HepG2 (cell line): ENCODE data around the gene RASAL3. TPM values are rescaled to one million over a fixed set of nuclear protein-coding genes. Genes with fewer than 3 reads are reported as not detected.
A peak's percentile ranks its signal among the peaks of the same experiment; 100 is the strongest.

ENCODE experiments used
- CENPBD1 ChIP-seq: sonication (generic); formaldehyde crosslinking; IDR thresholded peaks from 2 replicates; pipeline ENCODE4 v1.8.0; 2022; ENCODE audit warnings: missing genetic modification reagents, low read depth, mild to moderate bottlenecking, borderline replicate concordance
- HNRNPK ChIP-seq: fragments of 200-400 bp; formaldehyde crosslinking; IDR thresholded peaks from 2 replicates; pipeline ENCODE4 v1.6.1; 2018; ENCODE audit warnings: low read length, low read depth, moderate library complexity, mild to moderate bottlenecking; ENCODE audit not compliant: poor library complexity, severe bottlenecking
- JDP2 ChIP-seq: sonication (generic); formaldehyde crosslinking; IDR thresholded peaks from 2 replicates; pipeline ENCODE4 v1.8.1; 2022; ENCODE audit warnings: missing genetic modification reagents, borderline replicate concordance
- MAZ ChIP-seq, 2 experiments: sonication (generic) in 1 of 2; formaldehyde crosslinking in 1 of 2; IDR thresholded peaks; 2 replicates each; pipeline versions ENCODE4 v1.5.0 to v1.6.1; 2012 to 2020; ENCODE audit warnings: low read depth in 2 of 2, mild to moderate bottlenecking in 2 of 2, borderline replicate concordance in 1 of 2, improper control_type of control experiment in 1 of 2, low read length in 1 of 2, missing genetic modification reagents in 1 of 2, moderate library complexity in 1 of 2
- MTA3 ChIP-seq: sonication (generic); formaldehyde crosslinking; IDR thresholded peaks from 2 replicates; pipeline ENCODE4 v1.4.0; 2020; ENCODE audit warnings: missing genetic modification reagents
- POLR2G ChIP-seq: fragments of 200-400 bp; formaldehyde crosslinking; IDR thresholded peaks from 2 replicates; pipeline ENCODE4 v1.6.1; 2018; ENCODE audit warnings: mild to moderate bottlenecking, low read depth, low read length, moderate library complexity
- RAD51 ChIP-seq: fragments of 450-650 bp; IDR thresholded peaks from 2 replicates; pipeline ENCODE4 v1.6.1; 2016; ENCODE audit warnings: borderline replicate concordance
- REPIN1 ChIP-seq: sonication (generic); formaldehyde crosslinking; IDR thresholded peaks from 2 replicates; pipeline ENCODE4 v1.8.0; 2022; ENCODE audit warnings: missing genetic modification reagents, low read depth, mild to moderate bottlenecking, borderline replicate concordance
- SNAPC4 ChIP-seq: sonication (generic); formaldehyde crosslinking; IDR thresholded peaks from 2 replicates; pipeline ENCODE4 v1.4.0; 2020; ENCODE audit warnings: mild to moderate bottlenecking, missing genetic modification reagents
- ZBTB20 ChIP-seq: sonication (generic); formaldehyde crosslinking; IDR thresholded peaks from 2 replicates; pipeline ENCODE4 v1.8.1; 2023; ENCODE audit warnings: missing genetic modification reagents, low read depth, mild to moderate bottlenecking, borderline replicate concordance
- ZNF543 ChIP-seq: sonication (generic); formaldehyde crosslinking; IDR thresholded peaks from 2 replicates; pipeline ENCODE4 v1.4.0; 2020; ENCODE audit warnings: mild to moderate bottlenecking, missing genetic modification reagents
- ZNF615 ChIP-seq: sonication (generic); formaldehyde crosslinking; IDR thresholded peaks from 2 replicates; pipeline ENCODE4 v1.5.0; 2020; ENCODE audit warnings: mild to moderate bottlenecking, missing genetic modification reagents, borderline replicate concordance
- ZNF616 ChIP-seq: sonication (generic); formaldehyde crosslinking; IDR thresholded peaks from 2 replicates; pipeline ENCODE4 v1.5.0; 2020; ENCODE audit warnings: low read depth, mild to moderate bottlenecking, missing genetic modification reagents
- ZNF652 ChIP-seq: IDR thresholded peaks from 2 replicates; pipeline ENCODE4 v1.6.1; 2016; ENCODE audit warnings: low read depth, borderline replicate concordance
- ZNF687 ChIP-seq: sonication (generic); formaldehyde crosslinking; IDR thresholded peaks from 2 replicates; pipeline ENCODE4 v1.5.1; 2020; ENCODE audit warnings: mild to moderate bottlenecking, missing genetic modification reagents, moderate library complexity
- ZNF709 ChIP-seq: sonication (generic); formaldehyde crosslinking; IDR thresholded peaks from 2 replicates; pipeline ENCODE4 v1.5.0; 2020; ENCODE audit warnings: mild to moderate bottlenecking, missing genetic modification reagents
- polyA plus RNA-seq, 8 experiments: library from polyadenylated mRNA; depleted of rRNA in 3 of 8; stranded (reverse) in 7 of 8; unstranded in 1 of 8; fragments of >200 nt; fragmentation: Illumina TruSeq in 4 of 8; extraction: Trizol in 4 of 8; gene quantifications; 2 replicates each; pipeline versions ENCODE4 v1.2.1 to v1.2.3, GENCODE V29; 2011 to 2016; ENCODE audit warnings: low read depth in 4 of 8, missing spikeins in 1 of 8, mixed read lengths in 1 of 8; ENCODE audit not compliant: insufficient read depth in 1 of 8
- total RNA-seq, 5 experiments: library from RNA; depleted of rRNA; stranded (reverse); fragments of >200 nt; fragmentation: Illumina TruSeq; extraction: Trizol; gene quantifications; 2 replicates each; pipeline ENCODE4 v1.2.3, GENCODE V29; 2016; ENCODE audit warnings: low read depth in 1 of 5

The RASAL3 gene
- total and polyA plus RNA-seq, 2 of the 13 experiments (the other 11 are each of a cell fraction or from before 2014, with no cell fraction given), result not detected

GRCh38 chr19:15418579-15419412 is 45.5 kb downstream of the RASAL3 start, which contains the start of gene AKAP8L (continued):
- peak; percentile 60; the same call in 1 of the 2 replicates for TF ChIP-seq SNAPC4
- TF ChIP-seq ZNF543, result peak; percentile 73; the same call in 1 of the 2 replicates
- no peak for TF ChIP-seq MAZ (IDR thresholded peaks at IDR 0.05; ENCODE audit: borderline replicate concordance, low read depth, low read length)
- peak; percentile 40 for TF ChIP-seq MAZ (CRISPR knock-in tag; IDR thresholded peaks at IDR 0.05; ENCODE audit: low read depth)
- TF ChIP-seq POLR2G, result peak; percentile 89
- no peak for TF ChIP-seq CENPBD1 (CRISPR knock-in tag)
- TF ChIP-seq MTA3 (CRISPR knock-in tag), result no peak
- TF ChIP-seq ZNF616 (CRISPR knock-in tag), result peak; percentile 56; the same call in 1 of the 2 replicates
- peak; percentile 58; the same call in 1 of the 2 replicates for TF ChIP-seq REPIN1 (CRISPR knock-in tag)
- TF ChIP-seq HNRNPK, result peak; percentile 39
- no peak for TF ChIP-seq ZNF615 (CRISPR knock-in tag)
- 0 out of 2 replicates have a peak, but pooled peaks have one; percentile 33 for TF ChIP-seq ZNF709 (CRISPR knock-in tag)
- no peak for TF ChIP-seq RAD51
- peak; percentile 87 for TF ChIP-seq ZNF687 (CRISPR knock-in tag)
- no peak; the same call in 1 of the 2 replicates for TF ChIP-seq ZNF652 (CRISPR knock-in tag)
- no peak for TF ChIP-seq JDP2 (CRISPR knock-in tag)
- no peak for TF ChIP-seq ZBTB20 (CRISPR knock-in tag)
